ENCODE measurements around the gene TMEM87B.
A peak's percentile ranks its signal among the peaks of the same experiment; 100 is the strongest.

Gene TMEM87B

DNA sequence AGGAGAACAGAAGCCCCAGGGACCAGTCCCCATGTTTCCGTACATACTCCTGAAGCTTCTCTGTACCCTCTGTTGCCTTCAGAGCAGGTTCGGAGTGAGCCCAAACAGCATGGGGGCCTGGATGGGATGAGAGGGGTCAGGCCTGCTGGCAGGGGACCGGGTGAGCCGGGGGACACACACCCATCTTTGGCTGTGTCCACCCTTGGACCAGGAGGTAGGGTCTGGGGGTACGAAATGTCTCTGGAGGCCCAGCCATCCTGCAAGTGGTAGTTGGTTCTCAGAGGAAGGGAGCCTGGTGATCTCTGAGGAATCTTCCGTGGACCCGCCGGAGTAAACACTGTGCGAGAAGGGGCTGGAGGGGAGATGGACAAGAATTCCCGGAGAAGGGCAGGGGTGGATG, 98.4 kb downstream of the TMEM87B start:
- DNase-seq = no peak

DNA sequence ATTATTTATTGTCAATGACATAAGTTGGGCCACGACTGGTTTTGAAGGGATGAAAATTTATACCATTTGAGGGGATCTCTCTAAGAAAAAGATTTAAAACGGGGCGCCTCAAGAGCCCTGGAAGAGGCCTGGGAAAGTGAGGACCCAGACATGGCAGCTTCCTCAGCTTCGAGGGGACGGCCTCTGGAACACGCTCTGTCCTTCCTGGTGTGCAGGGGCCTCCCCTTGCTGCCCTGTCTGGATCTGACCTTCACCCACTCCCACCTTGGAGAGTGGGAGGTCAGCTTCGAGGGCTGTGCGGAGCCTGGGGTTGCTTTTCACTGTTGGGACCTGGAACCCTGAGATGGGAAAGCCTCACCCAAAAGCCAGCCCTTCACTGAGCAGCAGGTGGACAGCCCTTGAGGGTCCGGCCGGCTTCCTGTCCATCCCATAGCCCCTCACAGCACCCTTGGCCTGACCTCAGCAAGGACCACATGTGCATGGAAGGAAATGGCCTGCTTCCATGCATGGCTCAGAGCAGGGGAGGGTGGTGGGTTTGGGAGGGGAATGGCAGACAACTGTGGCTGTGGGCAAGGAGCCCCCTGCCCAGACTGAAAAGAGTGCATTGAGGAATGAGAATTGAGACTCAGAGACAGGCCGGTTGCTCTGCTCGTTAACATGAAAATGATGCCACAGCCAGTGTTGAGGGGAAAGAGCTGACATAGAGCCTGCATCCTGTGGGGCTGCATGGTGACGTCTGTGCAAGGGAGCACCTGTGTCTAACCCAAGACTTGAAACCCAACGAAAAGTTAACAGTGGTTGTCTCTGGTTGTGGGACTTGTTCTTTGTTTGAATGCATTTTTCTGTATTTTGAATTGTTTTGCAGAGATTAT, 99.4 kb downstream of the TMEM87B start:
- no peak for DNase-seq

GRCh38 chr2:112155331-112156151, 100.5 kb downstream of the TMEM87B start:
- DNase-seq = peak; percentile 51

DNA sequence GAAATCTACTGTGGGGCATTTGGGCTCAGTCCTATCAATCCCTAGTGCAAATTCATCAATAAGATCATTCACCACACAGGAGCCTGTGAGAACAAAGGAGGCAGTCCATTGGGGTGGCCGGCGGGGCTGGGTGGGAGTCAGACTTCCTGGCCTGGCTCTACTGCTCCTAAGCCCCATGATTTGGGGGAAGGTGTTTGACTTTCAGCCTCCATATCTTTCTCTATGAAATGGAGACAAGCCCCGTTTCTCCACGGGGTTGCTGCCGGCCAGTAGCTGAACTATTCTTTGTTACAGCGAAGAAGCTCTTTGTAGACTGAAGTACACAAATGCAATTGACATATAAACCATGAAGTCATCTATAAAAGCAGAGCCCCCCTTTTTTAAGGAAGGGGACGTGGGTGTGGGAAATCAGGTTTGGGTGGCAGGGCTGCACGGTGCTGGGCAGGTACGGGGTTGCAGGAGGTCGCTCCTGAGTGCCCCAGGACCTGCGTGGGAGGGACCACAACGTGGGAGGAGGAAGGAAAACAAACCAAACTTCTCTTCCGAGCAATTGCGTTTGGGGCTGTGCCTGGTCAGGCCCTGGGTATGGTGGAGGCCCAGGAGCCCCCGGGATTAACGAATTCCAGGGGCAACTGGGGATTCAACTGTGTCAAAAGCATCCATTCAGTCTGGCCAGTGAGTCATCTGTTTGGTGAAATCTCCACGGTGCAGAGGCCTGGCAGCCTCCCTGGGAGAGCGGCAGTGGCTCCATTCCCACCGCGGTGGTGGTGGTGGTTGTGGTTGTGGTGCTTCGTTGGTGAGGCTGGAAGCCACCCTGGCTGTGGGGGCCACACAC, 101.3 kb downstream of the TMEM87B start:
- no peak for DNase-seq

DNA sequence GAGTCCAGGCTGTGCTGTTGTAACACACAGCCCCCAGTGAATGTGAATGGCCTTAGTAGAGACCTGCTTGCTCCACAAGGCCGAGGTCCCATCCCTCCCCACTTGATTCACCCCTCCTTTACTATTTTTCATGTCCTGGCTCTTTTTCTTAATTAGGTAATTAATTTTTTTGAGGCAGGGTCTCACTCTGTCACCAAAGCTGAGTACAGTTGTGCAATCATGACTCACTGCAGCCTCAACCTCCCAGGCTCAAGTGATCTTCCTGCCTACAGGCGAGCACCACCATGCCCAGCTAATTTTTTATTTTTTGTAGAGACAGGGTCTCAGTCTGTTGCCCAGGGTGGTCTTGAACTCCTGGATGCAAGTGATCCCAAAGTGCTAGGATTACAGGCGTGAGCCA, 102.4 kb downstream of the TMEM87B start:
- no peak for DNase-seq

- DNase-seq = peak; percentile 22
Observed at GRCh38 chr2:112159454-112159921, 104.4 kb downstream of the TMEM87B start.

DNA sequence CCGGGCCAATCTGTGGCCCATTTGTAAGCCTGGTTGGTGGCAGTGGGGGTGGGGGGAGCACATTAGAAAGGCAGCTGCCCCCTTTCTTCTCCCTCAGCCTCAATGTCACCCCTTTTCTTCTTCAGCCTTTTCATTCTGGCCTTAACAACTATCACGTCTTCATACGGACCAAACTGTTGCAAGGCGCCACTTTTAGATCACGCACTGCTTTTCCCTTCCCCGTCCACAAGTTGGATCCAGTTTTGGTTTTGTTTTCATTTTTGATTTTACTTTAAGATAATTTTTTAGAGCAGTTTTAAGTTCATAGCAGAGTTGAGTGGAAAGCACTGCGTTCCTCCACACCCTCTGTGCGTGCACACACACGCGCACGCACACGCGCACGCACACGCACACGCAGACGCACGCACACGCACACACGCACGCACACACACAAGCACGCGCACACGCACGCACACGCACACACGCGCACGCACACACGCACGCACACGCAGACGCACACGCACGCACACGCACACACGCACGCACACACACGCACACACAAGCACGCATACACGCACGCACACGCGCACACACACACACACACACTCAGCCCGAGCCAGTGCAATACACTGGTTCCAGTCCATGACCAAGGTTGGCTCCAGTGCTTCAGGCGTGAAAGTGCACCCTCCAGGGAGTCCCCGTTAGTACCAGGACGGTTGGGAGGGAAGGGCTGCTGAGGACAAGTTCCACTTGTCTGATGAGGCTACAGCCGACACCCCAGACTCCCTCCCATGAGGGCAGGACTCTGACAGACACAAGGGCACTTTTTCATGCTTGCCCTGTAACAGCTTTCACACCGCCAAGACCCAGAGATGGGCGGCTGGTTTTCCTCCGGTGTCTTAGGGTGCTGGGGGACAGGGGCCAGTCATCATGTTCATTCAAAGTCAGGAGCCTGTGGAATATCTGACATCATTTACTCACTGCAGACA, 105.5 kb downstream of the TMEM87B start:
- DNase-seq = peak; percentile 27

DNA sequence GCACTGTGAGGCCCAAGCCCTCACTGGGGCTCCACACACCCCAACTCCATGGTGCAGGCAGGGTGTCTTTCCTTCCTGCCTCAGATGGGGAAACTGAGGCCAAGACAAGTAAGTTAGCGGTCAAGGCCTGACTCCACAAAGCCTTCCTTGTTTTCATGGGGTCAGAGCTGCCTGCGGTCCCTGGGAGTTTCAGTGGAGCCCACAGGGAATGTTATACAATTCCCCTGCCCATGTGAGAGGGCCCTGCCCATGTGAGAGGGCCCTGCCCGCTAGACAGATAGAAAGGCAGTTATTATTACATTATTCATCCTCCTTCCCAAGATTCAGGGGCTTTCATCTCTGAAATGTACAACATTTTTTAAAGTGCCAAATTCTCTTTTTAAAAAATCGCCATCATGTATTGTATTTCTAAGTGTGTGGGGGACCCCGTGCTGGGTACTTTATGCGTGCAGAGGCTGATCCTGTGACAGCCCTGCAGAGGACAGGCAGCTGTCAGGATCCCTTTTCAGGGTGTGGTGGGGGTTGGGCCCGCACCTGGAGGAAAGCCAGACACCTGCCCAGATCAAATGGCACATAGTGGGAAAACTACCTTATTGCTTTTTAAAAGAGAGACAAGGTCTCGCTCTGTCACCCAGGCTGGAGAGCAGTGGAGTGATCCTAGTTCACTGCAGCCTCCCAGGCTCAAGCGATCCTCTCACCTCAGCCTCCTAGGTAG, 106.5 kb downstream of the TMEM87B start:
- DNase-seq = peak; percentile 12

- DNase-seq = no peak
Observed at GRCh38 chr2:112162341-112162740, 107.3 kb downstream of the TMEM87B start.

DNA sequence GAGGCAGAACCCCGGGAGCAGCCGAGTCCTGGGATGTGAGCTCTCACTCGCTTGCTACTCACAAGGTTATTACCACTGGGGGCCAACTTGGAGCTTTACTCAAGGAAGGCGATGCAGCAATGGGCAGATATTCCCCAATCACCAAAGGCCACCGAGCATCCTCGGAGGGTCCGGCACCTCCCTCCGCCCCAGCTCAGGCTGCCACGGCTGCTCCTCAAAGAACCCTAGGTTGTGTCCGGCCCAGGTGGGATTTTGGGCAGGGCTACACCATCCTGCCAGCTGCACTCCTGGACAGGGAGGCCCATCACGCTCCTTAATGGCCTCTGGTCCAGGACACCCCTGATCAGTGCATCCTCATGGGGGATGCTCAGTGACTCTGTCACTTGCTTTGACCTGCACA, 107.9 kb downstream of the TMEM87B start:
- peak; percentile 14 for DNase-seq

DNA sequence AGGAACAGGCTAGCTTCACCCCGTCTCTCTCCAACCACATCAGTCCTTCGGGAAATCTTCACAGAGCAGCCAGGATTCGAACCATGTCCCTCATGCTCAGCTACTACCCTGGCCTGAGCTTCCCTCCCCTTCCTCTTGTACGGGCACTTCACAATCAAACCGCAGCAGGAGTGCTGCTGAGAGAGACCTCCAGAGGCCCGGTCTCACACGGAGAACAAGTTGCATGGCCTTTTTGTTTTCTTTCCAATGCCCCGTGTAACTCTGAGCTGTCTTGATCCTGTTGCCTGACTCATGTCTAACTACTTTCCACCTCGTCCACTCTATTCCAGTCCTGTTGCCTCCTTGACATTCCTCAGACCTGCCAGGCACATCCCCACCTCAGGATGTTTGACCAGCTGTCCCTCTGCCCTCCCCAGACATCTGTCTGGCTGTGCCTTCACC, 108.5 kb downstream of the TMEM87B start:
- DNase-seq = peak; percentile 12

- DNase-seq = peak; percentile 7
Observed at GRCh38 chr2:112164876-112165275, 109.8 kb downstream of the TMEM87B start.

DNA sequence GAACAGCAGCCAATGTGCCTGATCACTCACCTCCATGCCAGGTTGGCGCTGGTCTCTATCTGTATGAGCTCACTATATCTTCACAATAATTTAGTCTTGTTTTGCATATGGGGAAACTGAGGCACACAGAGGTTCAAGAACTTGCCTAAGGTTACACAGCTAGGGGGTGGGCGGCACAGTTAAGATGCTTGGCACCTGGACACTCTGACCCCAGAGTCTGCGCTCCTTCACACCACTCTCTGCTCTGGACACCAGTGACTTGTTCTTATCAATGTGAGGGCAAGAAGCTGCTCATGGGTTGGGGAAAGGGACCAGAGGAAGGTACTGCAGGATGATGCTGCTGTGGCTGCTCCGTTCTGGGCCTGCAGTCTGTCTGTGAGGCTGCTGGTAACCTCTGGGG, 110.2 kb downstream of the TMEM87B start:
- DNase-seq = peak; percentile 6

DNA sequence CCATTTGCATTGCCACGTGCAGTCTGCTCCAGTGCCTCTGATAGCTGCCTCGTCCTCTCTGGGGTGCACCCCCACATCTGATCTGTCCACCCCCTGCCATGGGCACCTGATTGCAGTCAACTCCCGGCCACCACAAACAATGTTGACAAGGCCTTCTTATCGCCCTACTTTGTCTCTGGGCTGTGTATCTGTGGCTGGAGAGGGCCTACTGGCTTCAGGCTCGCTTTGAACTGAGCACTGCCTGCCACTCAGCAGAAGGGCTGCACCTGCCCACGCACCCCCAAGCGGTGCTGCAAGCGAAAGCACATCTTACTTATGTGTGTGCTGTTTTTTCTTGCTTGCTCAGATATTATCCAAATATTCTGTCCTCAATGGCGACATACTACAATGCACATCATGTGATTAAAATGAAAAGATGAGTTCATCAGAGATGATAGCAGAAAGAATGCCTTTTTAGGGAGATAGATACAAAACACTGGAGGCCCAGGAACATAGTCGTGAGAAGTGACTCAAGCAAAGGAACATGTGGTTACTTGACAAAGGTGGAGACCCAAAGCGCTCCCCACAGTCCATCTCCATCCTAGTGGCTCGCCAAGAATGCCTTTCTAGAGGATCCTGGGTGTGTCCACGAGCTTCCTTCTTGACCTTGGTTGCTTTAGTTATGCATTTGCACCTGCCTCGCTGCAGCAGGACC, 111.9 kb downstream of the TMEM87B start:
- peak; percentile 11 for DNase-seq

DNA sequence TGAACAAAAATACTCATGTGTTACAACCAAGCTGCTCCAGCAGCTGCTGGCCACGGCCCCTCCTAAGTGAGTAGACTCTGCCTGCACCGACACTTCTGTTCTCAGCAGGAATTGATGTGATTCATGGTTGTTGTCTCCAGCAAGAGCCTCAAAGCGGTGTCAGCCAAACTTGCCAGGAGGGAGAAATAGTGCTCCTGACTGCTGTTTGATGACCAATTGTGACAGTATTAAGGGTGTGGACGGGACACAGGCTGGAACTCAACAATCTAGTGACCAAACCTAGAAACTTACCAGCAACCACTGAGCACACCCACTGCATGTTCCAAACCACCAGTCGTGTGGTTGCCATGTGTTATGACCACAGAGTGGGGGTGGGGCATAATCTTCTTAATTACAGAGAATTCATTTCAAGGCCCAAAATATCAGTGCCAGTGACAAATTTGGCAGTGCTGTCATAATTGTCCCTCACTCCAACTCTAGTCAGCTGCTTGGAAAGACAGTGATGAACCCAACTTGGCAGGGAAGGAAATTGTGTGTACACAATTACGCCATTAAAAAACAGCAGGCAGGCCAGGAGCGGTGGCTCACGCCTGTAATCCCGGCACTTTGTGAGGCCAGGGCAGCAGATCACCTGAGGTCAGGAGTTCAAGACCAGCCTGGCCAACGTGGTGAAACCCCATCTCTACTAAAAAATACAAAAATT, 113.5 kb downstream of the TMEM87B start:
- peak; percentile 12 for DNase-seq

All from right hindlimb (tissue), 1 donor.